D721Med (cell line): Measurements from ENCODE around the gene QRFP.

Experiments used
- DNase-seq: peaks from one replicate; pipeline ENCODE4 v3.0.0; 2011; ENCODE audit warnings: low spot score; ENCODE audit not compliant: insufficient read length
- FAIRE-seq: peaks from 2 replicates; lab custom pipeline; 2011; peaks lifted over from hg19 to GRCh38; lab: Jason Lieb, UNC
- CTCF ChIP-seq: IDR thresholded peaks from 2 replicates; pipeline ENCODE4 v1.5.1; 2012; ENCODE audit warnings: mild to moderate bottlenecking, control low read depth; ENCODE audit not compliant: insufficient read depth; ENCODE audit errors: missing control alignments

Gene QRFP

DNA sequence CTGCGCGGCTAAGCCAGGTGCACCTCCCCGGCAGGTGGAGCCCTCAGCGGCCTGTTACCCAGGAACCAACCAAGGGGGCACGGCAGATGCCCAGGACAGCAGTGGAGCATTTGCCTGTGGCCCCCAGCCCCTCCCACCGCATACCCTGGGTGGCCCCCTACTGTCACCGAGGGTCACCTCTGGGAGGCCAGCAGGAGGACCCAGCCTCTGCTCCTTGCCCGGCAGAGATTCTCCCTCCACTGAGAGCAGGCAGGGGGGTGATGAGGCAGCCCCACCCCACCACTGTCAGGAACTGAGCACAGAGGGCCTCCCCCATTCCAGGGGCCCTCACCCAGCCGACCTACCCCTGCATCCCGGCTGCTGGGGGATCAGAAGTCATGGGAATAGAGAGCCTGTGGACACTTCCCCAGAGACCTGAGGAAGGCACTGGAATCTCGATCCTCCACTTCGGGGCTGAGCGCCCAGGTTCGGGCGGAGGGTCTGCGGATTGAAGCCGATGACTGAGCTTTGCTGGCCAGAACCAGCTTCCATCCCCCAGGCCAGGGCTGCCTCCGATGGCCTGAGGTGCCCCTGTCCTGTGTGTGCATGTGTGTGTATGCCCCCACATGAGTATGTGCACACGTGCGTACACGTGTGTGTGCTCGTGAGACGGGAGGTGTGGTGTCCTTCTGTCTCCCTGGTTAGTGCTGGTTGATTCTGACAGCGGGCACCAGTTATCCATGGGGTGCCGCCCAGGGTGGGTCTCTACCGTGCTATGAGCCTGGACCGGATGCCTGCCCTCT lies at the start of gene QRFP:
QRFP (minus strand) TSS at position 580 of the 782 bp plus-strand sequence. CDS start 2,974 bp downstream, outside the sequence.
- no peak for FAIRE-seq
- no peak for DNase-seq

GRCh38 chr9:130945173-130945572 lies 48.6 kb upstream of the QRFP start:
- DNase-seq (no peak), FAIRE-seq (no peak)
- TF ChIP-seq CTCF, result no peak

More for the DNA sequence above, at the start of gene QRFP:
- no peak for TF ChIP-seq CTCF

GRCh38 chr9:130944510-130945058 lies 48.0 kb upstream of the QRFP start:
- DNase-seq (no peak), FAIRE-seq (no peak)
- no peak for TF ChIP-seq CTCF

- DNase-seq, result no peak
- TF ChIP-seq CTCF, result no peak
- no peak for FAIRE-seq
Measured at GRCh38 chr9:130943777-130944176, 47.2 kb upstream of the QRFP start.

GRCh38 chr9:130943221-130943620 lies 46.6 kb upstream of the QRFP start:
- no peak for TF ChIP-seq CTCF
- DNase-seq (no peak), FAIRE-seq (no peak)

GRCh38 chr9:130942679-130943078 lies 46.1 kb upstream of the QRFP start:
- no peak for TF ChIP-seq CTCF
- DNase-seq, result no peak
- no peak for FAIRE-seq

DNA sequence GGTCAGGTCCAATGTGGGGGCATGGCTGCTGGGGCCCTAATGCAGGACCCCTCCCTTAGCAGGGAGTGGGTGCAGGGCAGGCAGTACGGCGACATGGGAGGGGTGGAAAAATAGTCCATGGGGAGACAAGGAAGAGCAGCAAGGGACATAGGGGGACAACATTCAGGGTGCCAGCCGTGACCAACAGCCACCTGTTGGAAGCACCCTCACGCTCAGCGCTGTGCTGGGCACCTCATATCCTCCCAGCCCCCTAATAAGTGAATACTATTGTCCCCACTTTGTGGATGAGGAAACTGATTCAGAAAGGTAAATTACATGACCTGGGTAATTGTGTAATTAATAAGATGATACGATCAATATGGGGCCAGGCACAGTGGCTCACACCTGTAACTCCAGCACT lies 45.5 kb upstream of the QRFP start:
- no peak for TF ChIP-seq CTCF
- FAIRE-seq (no peak), DNase-seq (no peak)
